B cell (primary cell): ENCODE results near the gene FOXN4. TPM values are rescaled to one million over a fixed set of nuclear protein-coding genes. Genes with fewer than 3 reads are reported as not detected.

ENCODE experiments used
- ATAC-seq: fragments of 200-7000 bp; cut with Tn5 transposase; one replicate; pipeline ENCODE4 v1.10.0; 2021; ENCODE audit warnings: low read depth, mild to moderate bottlenecking, moderate number of reproducible peaks, moderate library complexity
- CTCF ChIA-PET: fragments of 350-600 bp; sonication (Branson Sonifier 250); formaldehyde crosslinking; loops from one replicate; lab custom pipeline; 2021; ENCODE audit warnings: antibody characterized with exemption, inconsistent platforms; lab: Charles Lee
- POLR2A ChIA-PET: fragments of 350-600 bp; sonication (Branson Sonifier 250); formaldehyde crosslinking; loops from one replicate; lab custom pipeline; 2021; ENCODE audit warnings: antibody characterized with exemption; lab: Charles Lee
- DNase-seq: peaks from one replicate; pipeline ENCODE4 v3.0.0; 2013
- H2AFZ ChIP-seq: 2 replicates; pipeline ENCODE4 v1.6.1; 2012; ENCODE audit warnings: mild to moderate bottlenecking, low read depth, low read length; ENCODE audit not compliant: insufficient read depth, poor library complexity, severe bottlenecking
- H3K27ac ChIP-seq, 2 donors: 1 replicate in 1 of 2; 2 replicates in 1 of 2; pipeline ENCODE4 v1.5.1; 2012 to 2013; ENCODE audit warnings: low read length in 2 of 2, mild to moderate bottlenecking in 2 of 2, moderate library complexity in 1 of 2
- H3K27me3 ChIP-seq, 4 experiments: fragments of 200-600 bp in 1 of 4; sonication (generic) in 1 of 4; replicated peaks in 1 of 4; 1 replicate in 2 of 4; 2 replicates in 2 of 4; pipeline versions ENCODE4 v1.6.1 to v1.7.0; 2013 to 2016; ENCODE audit warnings: low read length in 3 of 4, mild to moderate bottlenecking in 2 of 4, mixed read lengths in 1 of 4, moderate library complexity in 1 of 4; ENCODE audit not compliant: insufficient read depth in 4 of 4, control insufficient read depth in 3 of 4; ENCODE audit errors: control extremely low read depth in 1 of 4
- H3K36me3 ChIP-seq, 2 experiments: replicated peaks in 1 of 2; 1 replicate in 1 of 2; 2 replicates in 1 of 2; pipeline versions ENCODE4 v1.6.1 to v1.7.1; 2013; ENCODE audit warnings: low read length in 1 of 2; ENCODE audit not compliant: insufficient read depth in 2 of 2, control insufficient read depth in 1 of 2; ENCODE audit errors: control extremely low read depth in 1 of 2, extremely low read depth in 1 of 2
- H3K4me1 ChIP-seq, 2 donors: fragments of 200-600 bp in 1 of 2; sonication (generic) in 1 of 2; 1 replicate in 1 of 2; 2 replicates in 1 of 2; pipeline versions ENCODE4 v1.5.1 to v1.6.1; 2013 to 2017; ENCODE audit warnings: low read length in 2 of 2; ENCODE audit not compliant: control insufficient read depth in 2 of 2, insufficient read depth in 2 of 2
- H3K4me2 ChIP-seq: replicated peaks from 2 replicates; pipeline ENCODE3; 2012; ENCODE audit warnings: mild to moderate bottlenecking, low read depth, low read length; ENCODE audit not compliant: poor library complexity, severe bottlenecking
- H3K4me3 ChIP-seq, 5 experiments: fragments of 200-600 bp in 1 of 5; sonication (generic) in 1 of 5; 1 replicate in 3 of 5; 2 replicates in 2 of 5; pipeline versions ENCODE4 v1.5.1 to v1.7.0; 2011 to 2016; ENCODE audit warnings: low read length in 4 of 5, mild to moderate bottlenecking in 4 of 5, low read depth in 2 of 5, control low read depth in 1 of 5, moderate library complexity in 1 of 5; ENCODE audit not compliant: insufficient read depth in 1 of 5; ENCODE audit errors: control extremely low read depth in 1 of 5, extremely low read depth in 1 of 5
- H3K79me2 ChIP-seq: fragments of 200-600 bp; sonication (generic); one replicate; pipeline ENCODE4 v1.6.0; 2016; ENCODE audit warnings: low read length; ENCODE audit not compliant: control insufficient read depth, insufficient read depth
- H3K9ac ChIP-seq: fragments of 200-600 bp; sonication (generic); 2 replicates; pipeline ENCODE4 v1.6.1; 2017; ENCODE audit warnings: mild to moderate bottlenecking, low read length, moderate library complexity
- H3K9me3 ChIP-seq, 3 donors: one replicate each; pipeline versions ENCODE4 v1.6.1 to v1.7.1; 2013; ENCODE audit warnings: low read length in 2 of 3; ENCODE audit not compliant: control insufficient read depth in 2 of 3, insufficient read depth in 1 of 3; ENCODE audit errors: control extremely low read depth in 1 of 3
- H4K20me1 ChIP-seq: 2 replicates; pipeline ENCODE4 v1.6.0; 2012; ENCODE audit warnings: mild to moderate bottlenecking, low read length; ENCODE audit not compliant: insufficient read depth, control insufficient read depth, poor library complexity, severe bottlenecking
- H3K27ac Mint-ChIP-seq: one replicate; pipeline ENCODE4 v1.8.0; 2021; ENCODE audit warnings: mixed read lengths
- H3K27me3 Mint-ChIP-seq: one replicate; pipeline ENCODE4 v1.8.0; 2021; ENCODE audit warnings: mixed read lengths
- H3K4me1 Mint-ChIP-seq: one replicate; pipeline ENCODE4 v1.8.0; 2021; ENCODE audit warnings: mixed read lengths
- H3K4me3 Mint-ChIP-seq: one replicate; pipeline ENCODE4 v1.8.0; 2021; ENCODE audit warnings: mixed read lengths
- H3K9me3 Mint-ChIP-seq: one replicate; pipeline ENCODE4 v1.8.0; 2022; ENCODE audit warnings: mixed read lengths; ENCODE audit not compliant: insufficient read depth
- CTCF ChIP-seq: fragments of 200-600 bp; IDR thresholded peaks from one replicate; pipeline ENCODE4 v1.8.0; 2022; ENCODE audit warnings: antibody characterized with exemption, mild to moderate bottlenecking
- EZH2 ChIP-seq: IDR thresholded peaks from 2 replicates; pipeline ENCODE4 v1.6.1; 2012; ENCODE audit warnings: borderline replicate concordance, low read depth, mild to moderate bottlenecking, moderate library complexity, low read length; ENCODE audit not compliant: insufficient read depth, poor library complexity, severe bottlenecking
- WGBS: methylation state at CpG from one replicate; pipeline ENCODE4 v1.1.5; 2013; ENCODE audit warnings: missing lambda C conversion rate; ENCODE audit not compliant: insufficient coverage; 5-methylcytosine and 5-hydroxymethylcytosine counted together
- intact Hi-C: fragments of 100-400 bp; cut with micrococcal nuclease; formaldehyde crosslinking; loops from one replicate; pipeline ENCODE4 v1.10.0; 2022
- polyA minus RNA-seq: library from RNA; depleted of rRNA, polyadenylated mRNA; stranded (reverse); fragments of >200 nt; gene quantifications from 2 replicates; pipeline ENCODE4 v1.2.3, GENCODE V29; 2012
- polyA plus RNA-seq: library from polyadenylated mRNA; depleted of rRNA; stranded (reverse); fragments of >200 nt; gene quantifications from 2 replicates; pipeline ENCODE4 v1.2.3, GENCODE V29; 2012
- total RNA-seq, 2 donors: library from RNA; stranded (reverse); fragments of 120-200 nt in 1 of 2; gene quantifications; 1 replicate in 1 of 2; 2 replicates in 1 of 2; pipeline versions ENCODE4 v1.2.3 to v1.2.4, GENCODE V29; 2013 to 2022

Gene FOXN4
- total RNA-seq (not detected in 2 replicates), polyA plus RNA-seq (not detected in 2 replicates), polyA minus RNA-seq (not detected in 2 replicates)
- not detected for total RNA-seq (2013)

- CTCF ChIA-PET, result interaction anchor here (0.6 kb wide), 1 partner anchor 119 kb away, joined by 3 read pairs; no protein-coding TSS in a partner anchor
- POLR2A ChIA-PET, result no interaction called here
- Histone ChIP-seq H3K4me1 (peaks cover 12 to 16% of the 10 kb centered on the region in 2 donors), H3K36me3 (no peaks in the 10 kb centered on the region), H3K27me3 (peaks cover 0 to 52% (median 21%) of the 10 kb centered on the region in 4 experiments), H3K4me2 (peak within 1 kb of the TSS; percentile 77), H4K20me1 (no peaks in the 10 kb centered on the region), H3K27ac (no peak within 1 kb of the TSS), H3K9me3 (no peaks in the 10 kb centered on the region), H2AFZ (peak within 1 kb of the TSS; percentile 34), H3K9ac (peak within 1 kb of the TSS; percentile 35), H3K79me2 (no peaks in the 10 kb centered on the region), H3K4me3 (peak within 1 kb of the TSS in 4 of 5 experiments; percentile 12 to 36 (median 28))
- DNase-seq, result no peak
- H3K4me3 Mint-ChIP-seq, result peak within 1 kb of the TSS; percentile 90
- H3K9me3 Mint-ChIP-seq, result no peaks in the 10 kb centered on the region
- 6% methylated on average over 31 of the region's 43 CpGs for WGBS
- ATAC-seq, result no peak
- TF ChIP-seq CTCF (no peak), EZH2 (no peak)
- no peak within 1 kb of the TSS for H3K27ac Mint-ChIP-seq
- H3K4me1 Mint-ChIP-seq, result peaks cover 15% of the 10 kb centered on the region
- intact Hi-C loops, result no loop called here
- H3K27me3 Mint-ChIP-seq, result peaks cover 61% of the 10 kb centered on the region
Observed at GRCh38 chr12:109308534-109309380, at the start of gene FOXN4. TSS of gene FOXN4 (minus strand) at chr12:109309284. CDS start at chr12:109308321, 963 bp downstream.
